ENCODE results near the gene SNRNP25.

The SNRNP25 gene

DNA sequence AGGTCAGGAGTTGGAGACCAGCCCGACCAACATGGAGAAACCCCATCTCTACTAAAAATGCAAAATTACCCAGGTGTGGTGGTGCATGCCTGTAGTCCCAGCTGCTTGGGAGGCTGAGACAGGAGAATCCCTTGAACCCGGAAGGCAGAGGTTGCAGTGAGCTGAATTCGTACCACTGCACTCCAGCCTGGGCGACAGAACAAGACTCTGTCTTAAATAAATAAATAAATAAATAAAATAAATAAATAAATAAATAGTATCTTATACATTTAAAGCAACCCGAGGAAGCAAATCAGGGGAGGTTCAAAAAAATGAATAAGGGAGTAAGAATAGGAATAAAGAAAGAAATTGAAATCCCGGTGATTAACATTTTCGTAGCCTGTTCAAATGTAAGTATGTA is 7.1 kb upstream of the SNRNP25 start (continued):
- TF ChIP-seq, protein P1, sequence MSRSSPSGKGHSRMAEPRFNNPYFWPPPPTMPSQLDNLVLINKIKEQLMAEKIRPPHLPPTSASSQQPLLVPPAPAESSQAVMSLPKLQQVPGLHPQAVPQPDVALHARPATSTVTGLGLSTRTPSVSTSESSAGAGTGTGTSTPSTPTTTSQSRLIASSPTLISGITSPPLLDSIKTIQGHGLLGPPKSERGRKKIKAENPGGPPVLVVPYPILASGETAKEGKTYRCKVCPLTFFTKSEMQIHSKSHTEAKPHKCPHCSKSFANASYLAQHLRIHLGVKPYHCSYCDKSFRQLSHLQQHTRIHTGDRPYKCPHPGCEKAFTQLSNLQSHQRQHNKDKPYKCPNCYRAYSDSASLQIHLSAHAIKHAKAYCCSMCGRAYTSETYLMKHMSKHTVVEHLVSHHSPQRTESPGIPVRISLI (tag by site-specific recombination; IDR thresholded peaks at IDR 0.05): peak; percentile 67; the same call in 1 of the 2 replicates

GRCh38 chr16:47234-47633 is 6.4 kb upstream of the SNRNP25 start:
- TF ChIP-seq TRIM28 (IDR thresholded peaks at IDR 0.05; ENCODE audit: borderline replicate concordance, low read length) (no peak), GLIS1 (tag by site-specific recombination; IDR thresholded peaks at IDR 0.05) (peak; percentile 83)
- H3K4me3 ChIP-seq (ENCODE audit: low read depth, low read length): no peak overlapping the region
- ChIA-PET CTCF (no interaction called here), POLR2A (interaction anchor here (1.3 kb wide), 1 partner anchor 9 kb away, joined by 3 read pairs; no protein-coding TSS in a partner anchor)
- H3K4me1 ChIP-seq (ENCODE audit: control insufficient read depth, insufficient read depth, low read length): 0 out of 2 replicates have a peak, but pooled peaks cover 2% of the 10 kb centered on the region
- peaks cover 29 to 79% of the 10 kb centered on the region in 2 experiments for H3K36me3 ChIP-seq (ENCODE audit: control insufficient read depth in 2 of 2, insufficient read depth in 1 of 2, low read length in 2 of 2)
- H3K27ac ChIP-seq (ENCODE audit: extremely low read depth, low read depth, low read length): no peak overlapping the region
- H3K9me3 ChIP-seq (ENCODE audit: control insufficient read depth, insufficient read depth, low read depth, low read length): no peaks in the 10 kb centered on the region

DNA sequence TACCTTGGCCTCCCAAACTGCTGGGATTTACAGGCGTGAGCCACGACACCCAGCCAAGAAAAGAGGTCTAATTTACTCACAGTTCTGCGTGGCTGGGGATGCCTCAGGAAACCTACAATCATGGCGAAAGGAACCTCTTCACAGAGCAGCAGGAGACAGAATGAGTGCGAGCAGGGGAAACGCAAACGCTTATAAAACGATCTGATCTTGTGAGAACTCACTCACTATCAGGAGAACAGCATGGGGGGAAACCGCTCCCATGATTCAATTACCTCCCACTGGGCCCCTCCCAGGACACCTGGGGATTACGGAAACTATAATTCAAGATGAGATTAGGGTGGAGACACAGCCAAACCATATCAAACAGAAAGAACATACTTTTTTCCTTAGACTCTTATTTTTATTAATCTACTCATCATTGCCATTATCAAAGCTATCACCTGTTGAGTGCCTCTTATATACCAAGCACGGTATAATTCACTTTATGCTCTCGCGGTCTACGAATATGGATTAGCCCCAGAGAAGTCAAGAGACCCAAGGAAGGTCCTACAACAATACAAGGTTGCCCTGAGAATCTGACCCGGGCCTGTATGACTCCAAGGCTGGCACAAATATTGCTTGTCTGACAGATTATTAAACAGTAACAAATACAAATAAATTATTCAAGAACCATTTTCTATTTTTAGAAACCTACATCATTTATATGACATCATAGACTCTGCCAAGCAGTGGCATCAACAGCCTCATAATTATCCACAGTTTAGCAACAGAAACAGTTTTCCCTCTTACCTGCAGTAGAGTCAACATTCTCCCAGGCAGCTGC is 2.6 kb upstream of the SNRNP25 start:
- POLR2A ChIA-PET: no interaction called here
- no peak overlapping the region for H3K4me3 ChIP-seq (ENCODE audit: low read depth, low read length)
- no peak overlapping the region for H3K27ac ChIP-seq (ENCODE audit: extremely low read depth, low read depth, low read length)
- H3K9me3 ChIP-seq (ENCODE audit: control insufficient read depth, insufficient read depth, low read depth, low read length): no peaks in the 10 kb centered on the region
- CTCF ChIA-PET: no interaction called here
- no peaks in the 10 kb centered on the region for H3K4me1 ChIP-seq (ENCODE audit: control insufficient read depth, insufficient read depth, low read length)
- H3K36me3 ChIP-seq (ENCODE audit: control insufficient read depth in 2 of 2, insufficient read depth in 1 of 2, low read length in 2 of 2): peaks cover 26 to 54% of the 10 kb centered on the region in 2 experiments
- TF ChIP-seq KLF16 (tag by site-specific recombination; IDR thresholded peaks at IDR 0.05): no peak
- TF ChIP-seq ZBTB8A (tag by site-specific recombination; IDR thresholded peaks at IDR 0.05): 0 out of 2 replicates have a peak, but pooled peaks have one; percentile 15
- peak; percentile 1; the same call in 1 of the 2 replicates for TF ChIP-seq ZNF341 (tag by site-specific recombination; IDR thresholded peaks at IDR 0.05; ENCODE audit: low read depth)
- TF ChIP-seq ZNF571 (tag by site-specific recombination; IDR thresholded peaks at IDR 0.05): no peak
- TF ChIP-seq ZNF48 (tag by site-specific recombination; IDR thresholded peaks at IDR 0.05): no peak
- TF ChIP-seq SCRT1 (tag by site-specific recombination; IDR thresholded peaks at IDR 0.05; ENCODE audit: borderline replicate concordance): peak; percentile 51; the same call in 1 of the 2 replicates
- peak; percentile 88 for TF ChIP-seq ZNF629 (tag by site-specific recombination; IDR thresholded peaks at IDR 0.05)
- TF ChIP-seq KLF1 (tag by site-specific recombination; IDR thresholded peaks at IDR 0.05): peak; percentile 92
- TF ChIP-seq ZBTB17 (tag by site-specific recombination; IDR thresholded peaks at IDR 0.05): 0 out of 2 replicates have a peak, but pooled peaks have one; percentile 20
- TF ChIP-seq PRDM4 (tag by site-specific recombination; IDR thresholded peaks at IDR 0.05): peak; percentile 35; the same call in 1 of the 2 replicates
- peak; percentile 79 for TF ChIP-seq SCRT2 (tag by site-specific recombination; IDR thresholded peaks at IDR 0.05)
- TF ChIP-seq, protein P2, sequence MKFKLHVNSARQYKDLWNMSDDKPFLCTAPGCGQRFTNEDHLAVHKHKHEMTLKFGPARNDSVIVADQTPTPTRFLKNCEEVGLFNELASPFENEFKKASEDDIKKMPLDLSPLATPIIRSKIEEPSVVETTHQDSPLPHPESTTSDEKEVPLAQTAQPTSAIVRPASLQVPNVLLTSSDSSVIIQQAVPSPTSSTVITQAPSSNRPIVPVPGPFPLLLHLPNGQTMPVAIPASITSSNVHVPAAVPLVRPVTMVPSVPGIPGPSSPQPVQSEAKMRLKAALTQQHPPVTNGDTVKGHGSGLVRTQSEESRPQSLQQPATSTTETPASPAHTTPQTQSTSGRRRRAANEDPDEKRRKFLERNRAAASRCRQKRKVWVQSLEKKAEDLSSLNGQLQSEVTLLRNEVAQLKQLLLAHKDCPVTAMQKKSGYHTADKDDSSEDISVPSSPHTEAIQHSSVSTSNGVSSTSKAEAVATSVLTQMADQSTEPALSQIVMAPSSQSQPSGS (tag by site-specific recombination; IDR thresholded peaks at IDR 0.05; ENCODE audit: low read depth): peak; percentile 92
- TF ChIP-seq OVOL3 (tag by site-specific recombination; IDR thresholded peaks at IDR 0.05): no peak
- TF ChIP-seq WT1 (tag by site-specific recombination; IDR thresholded peaks at IDR 0.05): peak; percentile 68
- TF ChIP-seq, protein P3, sequence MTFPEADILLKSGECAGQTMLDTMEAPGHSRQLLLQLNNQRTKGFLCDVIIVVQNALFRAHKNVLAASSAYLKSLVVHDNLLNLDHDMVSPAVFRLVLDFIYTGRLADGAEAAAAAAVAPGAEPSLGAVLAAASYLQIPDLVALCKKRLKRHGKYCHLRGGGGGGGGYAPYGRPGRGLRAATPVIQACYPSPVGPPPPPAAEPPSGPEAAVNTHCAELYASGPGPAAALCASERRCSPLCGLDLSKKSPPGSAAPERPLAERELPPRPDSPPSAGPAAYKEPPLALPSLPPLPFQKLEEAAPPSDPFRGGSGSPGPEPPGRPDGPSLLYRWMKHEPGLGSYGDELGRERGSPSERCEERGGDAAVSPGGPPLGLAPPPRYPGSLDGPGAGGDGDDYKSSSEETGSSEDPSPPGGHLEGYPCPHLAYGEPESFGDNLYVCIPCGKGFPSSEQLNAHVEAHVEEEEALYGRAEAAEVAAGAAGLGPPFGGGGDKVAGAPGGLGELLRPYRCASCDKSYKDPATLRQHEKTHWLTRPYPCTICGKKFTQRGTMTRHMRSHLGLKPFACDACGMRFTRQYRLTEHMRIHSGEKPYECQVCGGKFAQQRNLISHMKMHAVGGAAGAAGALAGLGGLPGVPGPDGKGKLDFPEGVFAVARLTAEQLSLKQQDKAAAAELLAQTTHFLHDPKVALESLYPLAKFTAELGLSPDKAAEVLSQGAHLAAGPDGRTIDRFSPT (tag by site-specific recombination; IDR thresholded peaks at IDR 0.05): peak; percentile 21
- peak; percentile 69; the same call in 1 of the 2 replicates for TF ChIP-seq ZBTB21 (tag by site-specific recombination; IDR thresholded peaks at IDR 0.05)
- peak; percentile 6 for TF ChIP-seq ZNF529 (tag by site-specific recombination; IDR thresholded peaks at IDR 0.05; ENCODE audit: insufficient replicate concordance)
- 0 out of 2 replicates have a peak, but pooled peaks have one; percentile 16 for TF ChIP-seq IKZF3 (tag by site-specific recombination; IDR thresholded peaks at IDR 0.05)
- peak; percentile 87; the same call in 1 of the 2 replicates for TF ChIP-seq ZNF610 (tag by site-specific recombination; IDR thresholded peaks at IDR 0.05; ENCODE audit: borderline replicate concordance)
- TF ChIP-seq ZNF280C (tag by site-specific recombination; IDR thresholded peaks at IDR 0.05): no peak
